ENCODE measurements around the gene USP34. TPM values are rescaled to one million over a fixed set of nuclear protein-coding genes. Genes with fewer than 3 reads are reported as not detected.
A peak's percentile ranks its signal among the peaks of the same experiment; 100 is the strongest.

The USP34 gene
- total and polyA plus RNA-seq, 9 of the 15 experiments (the other 6 are each of a cell fraction or from before 2014, with no cell fraction given), result 19.8 to 108 (median 67.8) TPM

- H2AFZ ChIP-seq (ENCODE audit: low read depth, low read length), result no peak overlapping the region
- ChIA-PET POLR2A (interaction anchor here (1.6 kb wide), 1 partner anchor 8 kb away, joined by 5 read pairs; no protein-coding TSS in a partner anchor), CTCF (ENCODE audit: low intra/inter-chr PET ratio) (no interaction called here)
- ATAC-seq (no peak), FAIRE-seq (no peak), DNase-seq (ENCODE audit: extremely low read depth in 1 of 4, low spot score in 3 of 4) (no peak)
- in situ Hi-C loops (cut with MboI) (no loop called here), intact Hi-C loops (cut with micrococcal nuclease) (no loop called here)
- no TSS peak for BruUV-seq (replicated peaks)
- TF ChIP-seq POLR2A (conservative IDR thresholded peaks at IDR 0.05), result peak; percentile 45; the same call in 1 of the 2 replicates
- TF ChIP-seq PATZ1 (CRISPR knock-in tag; IDR thresholded peaks at IDR 0.05; ENCODE audit: borderline replicate concordance), result no peak
- no peak overlapping the region for H3K27ac ChIP-seq (ENCODE audit: extremely low read depth, low read depth, low read length)
- H3K9ac ChIP-seq (ENCODE audit: insufficient read depth in 1 of 2, low read depth in 2 of 2, low read length in 2 of 2), result no peak overlapping the region
- H3K27me3 ChIP-seq (ENCODE audit: control insufficient read depth in 2 of 2, insufficient read depth in 2 of 2, low read length in 2 of 2), result no peaks in the 10 kb centered on the region
- H4K20me1 ChIP-seq (replicated peaks; ENCODE audit: control insufficient read depth, insufficient read depth, low read length), result no peaks in the 10 kb centered on the region
- H3K9me3 ChIP-seq (replicated peaks; ENCODE audit: control insufficient read depth, insufficient read depth, low read depth, low read length), result peaks cover 3% of the 10 kb centered on the region
- H3K4me1 ChIP-seq (replicated peaks in 1 of 2; ENCODE audit: control insufficient read depth in 2 of 2, insufficient read depth in 2 of 2, low read length in 2 of 2), result peaks cover 3 to 7% of the 10 kb centered on the region in 2 experiments; a peak in 4 of 5 replicates
- peaks cover 99% of the 10 kb centered on the region for H3K36me3 ChIP-seq (ENCODE audit: control insufficient read depth, insufficient read depth, low read length)
- no peak overlapping the region for H3K4me2 ChIP-seq (ENCODE audit: insufficient read depth, low read length)
- peaks cover 22% of the 10 kb centered on the region for H3K79me2 ChIP-seq (ENCODE audit: control insufficient read depth, insufficient read depth, low read length)
- no peak overlapping the region for H3K4me3 ChIP-seq
- no peaks in the 10 kb centered on the region for H3K9me1 ChIP-seq (ENCODE audit: control insufficient read depth, insufficient read depth, low read length)
Observed at GRCh38 chr2:61185231-61185728, 285.6 kb downstream of the USP34 start.

- H3K9me3 ChIP-seq (replicated peaks; ENCODE audit: control insufficient read depth, insufficient read depth, low read depth, low read length), result peaks cover 3% of the 10 kb centered on the region
- H3K79me2 ChIP-seq (ENCODE audit: control insufficient read depth, insufficient read depth, low read length), result peaks cover 32% of the 10 kb centered on the region
- no peaks in the 10 kb centered on the region for H4K20me1 ChIP-seq (replicated peaks; ENCODE audit: control insufficient read depth, insufficient read depth, low read length)
- 96% methylated on average over 3 of the region's 3 CpGs for WGBS (ENCODE audit: insufficient coverage, low coverage, missing lambda C conversion rate)
- H2AFZ ChIP-seq (ENCODE audit: low read depth, low read length), result no peak overlapping the region
- BruUV-seq (replicated peaks), result no TSS peak
- no peak overlapping the region for H3K27ac ChIP-seq (ENCODE audit: extremely low read depth, low read depth, low read length)
- H3K4me3 ChIP-seq, result no peak overlapping the region
- no peaks in the 10 kb centered on the region for H3K27me3 ChIP-seq (ENCODE audit: control insufficient read depth in 2 of 2, insufficient read depth in 2 of 2, low read length in 2 of 2)
- DNase-seq (ENCODE audit: extremely low read depth in 1 of 4, low spot score in 3 of 4) (no peak), ATAC-seq (no peak), FAIRE-seq (no peak)
- H3K4me1 ChIP-seq (replicated peaks in 1 of 2; ENCODE audit: control insufficient read depth in 2 of 2, insufficient read depth in 2 of 2, low read length in 2 of 2), result peaks cover 13 to 14% of the 10 kb centered on the region in 2 experiments
- intact Hi-C loops (cut with micrococcal nuclease), result no loop called here
- CTCF ChIA-PET (ENCODE audit: low intra/inter-chr PET ratio), result no interaction called here
- H3K9ac ChIP-seq (ENCODE audit: insufficient read depth in 1 of 2, low read depth in 2 of 2, low read length in 2 of 2), result no peak overlapping the region
- no peak overlapping the region for H3K4me2 ChIP-seq (ENCODE audit: insufficient read depth, low read length)
- peaks cover 99% of the 10 kb centered on the region for H3K36me3 ChIP-seq (ENCODE audit: control insufficient read depth, insufficient read depth, low read length)
- in situ Hi-C loops (cut with MboI), result no loop called here
- POLR2A ChIA-PET, result interaction anchor here (0.6 to 1.6 kb wide), 2 partner anchors 9 to 437 kb away, joined by 3 to 5 read pairs; no protein-coding TSS in a partner anchor
- H3K9me1 ChIP-seq (ENCODE audit: control insufficient read depth, insufficient read depth, low read length), result no peaks in the 10 kb centered on the region
- TF ChIP-seq BACH1 (tag; IDR thresholded peaks at IDR 0.05), result no peak
- no peak for TF ChIP-seq MEF2A (IDR thresholded peaks at IDR 0.05; ENCODE audit: control insufficient read depth, low read depth, low read length)
- TF ChIP-seq PATZ1 (CRISPR knock-in tag; IDR thresholded peaks at IDR 0.05; ENCODE audit: borderline replicate concordance), result no peak
- peak; percentile 47 for TF ChIP-seq MAFF (IDR thresholded peaks at IDR 0.05; ENCODE audit: low read length)
- no peak for TF ChIP-seq TEAD2 (tag; IDR thresholded peaks at IDR 0.05)
- no peak for TF ChIP-seq ZNF639 (CRISPR knock-in tag; conservative IDR thresholded peaks at IDR 0.05 in 1 of 2, IDR thresholded peaks at IDR 0.05 in 1 of 2)
- no peak for TF ChIP-seq ZNF644 (tag; IDR thresholded peaks at IDR 0.05; ENCODE audit: low read depth)
- no peak for TF ChIP-seq SREBF1 (IDR thresholded peaks at IDR 0.05; ENCODE audit: borderline replicate concordance, low read depth, low read length)
- peak; percentile 56; the same call in 1 of the 2 replicates for TF ChIP-seq C11orf30 (IDR thresholded peaks at IDR 0.05; ENCODE audit: low read depth)
Observed at GRCh38 chr2:61184263-61184662, 286.6 kb downstream of the USP34 start.

All from K562 (cell line).